HG03095 (cell line): ENCODE measurements around the gene MYL5.
"Not testable (repeated sequence)": the region's sequence is repeated elsewhere in the genome, so short reads cannot be mapped to it uniquely, and the experiment has no call there.

ENCODE experiments used
- ATAC-seq: cut with Tn5 transposase; IDR thresholded peaks from one replicate; pipeline ENCODE4 v1.9.1; 2021; ENCODE audit warnings: moderate library complexity; ENCODE audit not compliant: unreplicated experiment

The MYL5 gene

GRCh38 chr4:723751-724530 lies 49.6 kb downstream of the MYL5 start:
- ATAC-seq = no peak

DNA sequence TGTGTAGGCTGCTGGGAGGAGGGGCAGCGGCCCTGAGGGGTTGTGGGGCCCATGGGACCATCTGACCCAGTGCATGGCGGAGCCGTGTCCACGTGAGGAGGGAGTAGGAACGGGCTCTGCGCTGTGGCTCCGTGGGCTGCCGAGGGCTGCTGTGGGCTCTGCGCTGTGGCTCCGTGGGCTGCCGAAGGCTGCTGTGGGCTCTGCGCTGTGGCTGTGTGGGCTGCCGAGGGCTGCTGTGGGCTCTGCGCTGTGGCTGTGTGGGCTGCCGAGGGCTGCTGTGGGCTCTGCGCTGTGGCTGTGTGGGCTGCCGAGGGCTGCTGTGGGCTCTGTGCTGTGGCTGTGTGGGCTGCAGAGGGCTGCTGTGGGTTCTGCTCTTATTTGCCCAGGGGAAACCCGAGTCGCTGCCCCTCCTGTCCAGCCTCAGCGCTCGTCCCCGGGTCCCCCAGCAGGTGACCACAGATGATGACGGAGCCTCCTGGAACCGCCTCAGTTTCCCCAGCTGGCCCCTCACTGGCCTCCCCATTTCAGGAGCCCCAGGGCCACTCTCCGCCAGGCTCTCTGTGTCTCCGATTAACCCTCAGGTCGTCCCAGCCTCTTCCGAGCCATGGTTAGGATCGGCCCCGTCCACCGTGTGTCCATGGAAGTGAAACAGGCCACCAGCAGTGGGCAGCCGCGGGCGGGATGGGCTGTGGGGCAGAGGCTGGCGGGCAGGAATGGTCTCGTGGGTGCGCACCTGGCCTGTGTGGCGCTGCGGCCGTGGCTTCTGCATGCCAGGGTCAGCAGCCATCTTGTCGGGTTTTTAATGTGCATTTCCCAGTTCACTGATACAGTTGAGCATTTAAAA lies 51.3 kb downstream of the MYL5 start:
- ATAC-seq = no peak

DNA sequence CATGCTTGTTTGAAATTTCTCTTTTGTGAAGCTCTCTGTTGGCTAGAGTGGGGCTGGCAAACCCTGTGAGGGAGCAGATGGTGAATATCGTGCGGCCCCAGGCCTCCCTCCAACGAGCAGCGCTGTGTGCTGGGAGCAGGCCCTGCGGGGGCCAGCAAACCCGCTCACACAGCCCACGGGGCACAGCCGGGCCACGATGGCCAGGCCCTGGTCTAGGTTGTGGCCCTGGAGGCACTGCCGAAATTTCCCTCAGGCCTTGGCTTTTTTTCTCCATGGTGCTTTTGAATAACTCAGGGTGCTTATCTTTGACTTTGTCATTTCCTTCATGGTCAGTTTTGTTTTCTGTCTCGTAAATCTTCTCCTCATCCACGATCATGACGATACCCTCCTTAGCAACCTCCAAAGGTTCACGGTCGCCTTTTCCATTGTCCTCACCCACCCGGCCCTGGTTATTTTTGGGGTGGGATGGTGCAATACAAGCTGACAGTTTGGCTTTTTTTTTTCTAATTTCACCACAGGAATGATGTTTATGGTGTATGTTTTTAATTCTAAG lies 52.0 kb downstream of the MYL5 start:
- no peak for ATAC-seq

DNA sequence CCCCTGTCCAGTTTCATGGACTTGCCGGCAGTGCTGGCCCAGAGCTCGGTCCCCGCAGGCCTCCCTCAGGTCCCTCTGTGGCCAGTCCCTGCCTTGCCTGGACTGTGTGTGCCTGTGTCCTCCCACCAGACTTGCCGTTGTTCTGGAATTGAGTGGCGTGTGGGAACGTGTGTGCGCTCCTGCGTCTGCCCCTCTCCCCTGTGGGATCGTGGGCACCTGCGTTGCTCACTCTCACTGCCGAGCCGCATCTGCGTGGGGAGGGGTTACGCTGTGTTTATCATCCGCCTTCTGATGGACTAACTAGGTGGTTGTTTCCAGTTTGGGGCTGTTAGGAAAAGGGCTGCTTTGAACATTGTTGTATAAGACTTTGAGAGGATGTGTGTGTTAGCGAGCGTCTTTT lies 52.5 kb downstream of the MYL5 start:
- ATAC-seq = no peak

DNA sequence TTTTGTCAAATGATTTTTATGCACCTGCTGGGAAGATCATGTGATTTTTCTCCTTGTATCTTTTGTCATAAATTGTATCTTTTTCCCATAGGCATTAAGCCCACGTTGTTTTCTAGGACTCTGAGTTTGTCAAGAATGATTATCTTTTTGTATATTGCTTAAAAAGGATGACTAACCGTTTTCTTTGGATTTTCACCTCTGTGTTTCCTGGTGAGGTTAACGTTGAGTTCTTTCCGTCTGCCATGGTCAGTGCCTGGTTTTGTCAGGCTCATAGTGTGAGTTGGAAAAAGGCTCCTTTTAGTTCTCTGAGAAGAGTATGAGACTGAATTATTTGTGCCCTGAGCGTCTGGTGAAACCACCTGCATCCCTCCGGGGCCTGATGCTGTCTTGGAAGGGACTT lies 53.2 kb downstream of the MYL5 start:
- no peak for ATAC-seq

- ATAC-seq = no peak
Observed at GRCh38 chr4:729336-730315, 55.3 kb downstream of the MYL5 start.

- ATAC-seq = no peak
Observed at GRCh38 chr4:730511-730910, 56.2 kb downstream of the MYL5 start.

- ATAC-seq = not testable (repeated sequence)
Observed at GRCh38 chr4:730946-731904, 56.9 kb downstream of the MYL5 start.
